HG03175 (cell line): ENCODE results near the gene SRPK2.
"Not testable (repeated sequence)": the region's sequence is repeated elsewhere in the genome, so short reads cannot be mapped to it uniquely, and the experiment has no call there.

Source experiments
- ATAC-seq: cut with Tn5 transposase; IDR thresholded peaks from one replicate; pipeline ENCODE4 v1.9.1; 2021; ENCODE audit warnings: mild to moderate bottlenecking, moderate library complexity; ENCODE audit not compliant: unreplicated experiment

SRPK2 gene

DNA sequence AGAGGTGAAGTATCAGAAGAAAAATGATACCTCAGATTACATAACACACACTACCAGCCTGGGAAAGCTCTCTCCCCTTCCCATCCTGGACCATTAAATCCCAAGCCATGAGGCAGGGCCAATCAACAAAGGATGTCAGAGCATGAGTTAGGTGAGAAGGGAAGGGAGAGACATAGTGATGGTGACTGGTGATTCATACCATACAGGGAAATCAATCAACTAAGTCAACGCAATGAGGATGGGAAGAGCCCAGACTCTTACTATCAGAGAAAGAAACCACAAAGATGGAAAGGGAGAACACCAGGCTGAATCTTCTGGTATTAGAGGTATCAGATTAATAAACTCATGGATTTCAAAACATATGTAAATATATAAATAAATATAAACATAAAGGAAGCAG, 189.3 kb downstream of the SRPK2 start:
- ATAC-seq, result no peak

GRCh38 chr7:105198223-105198622, 190.5 kb downstream of the SRPK2 start:
- no peak for ATAC-seq

DNA sequence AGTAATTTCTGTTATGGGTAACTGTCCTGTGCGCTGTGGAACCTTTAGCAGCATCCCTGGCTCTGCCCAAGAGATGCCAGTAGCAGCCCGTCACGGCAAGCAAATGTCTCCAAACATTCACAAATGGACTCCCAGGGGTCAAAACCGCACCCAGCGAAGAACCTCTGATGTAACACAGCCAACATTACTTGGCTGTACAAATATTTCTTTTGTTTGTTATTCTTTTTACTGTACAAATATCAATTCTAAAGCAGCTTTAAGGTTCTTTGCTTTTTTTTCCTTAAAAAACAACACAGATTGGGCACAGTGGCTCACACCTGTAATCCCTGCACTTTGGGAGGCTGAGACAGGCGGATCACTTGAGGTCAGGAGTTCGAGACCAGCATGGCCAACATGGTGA, 192.2 kb downstream of the SRPK2 start:
- no peak for ATAC-seq

- ATAC-seq, result no peak
Observed at GRCh38 chr7:105195891-105196290, 192.8 kb downstream of the SRPK2 start.

- ATAC-seq, result not testable (repeated sequence)
Observed at GRCh38 chr7:105194959-105195358, 193.8 kb downstream of the SRPK2 start.

GRCh38 chr7:105191331-105191730, 197.4 kb downstream of the SRPK2 start:
- ATAC-seq, result no peak

GRCh38 chr7:105189859-105190492, 198.7 kb downstream of the SRPK2 start:
- ATAC-seq, result no peak

DNA sequence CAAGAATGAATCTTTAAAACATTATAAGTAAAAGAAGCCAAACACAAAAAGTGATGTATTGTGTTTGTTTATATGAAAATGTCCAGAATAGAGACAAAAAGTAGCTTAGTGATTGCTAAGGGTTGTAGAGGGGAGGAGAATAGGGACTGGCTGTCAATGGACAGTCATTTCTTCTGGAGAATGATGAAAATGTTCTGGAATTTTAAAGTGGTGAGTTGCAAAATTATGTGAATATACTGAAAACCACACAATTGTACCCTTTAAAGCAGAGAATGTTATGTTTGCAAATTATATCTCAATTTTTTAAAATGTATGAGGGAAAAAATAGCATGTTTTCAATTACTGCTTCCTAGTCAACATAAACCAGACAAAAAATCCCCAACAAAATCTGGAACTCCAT, 200.5 kb downstream of the SRPK2 start:
- ATAC-seq, result no peak

- ATAC-seq, result no peak
Observed at GRCh38 chr7:105187302-105188169, 201.2 kb downstream of the SRPK2 start.

DNA sequence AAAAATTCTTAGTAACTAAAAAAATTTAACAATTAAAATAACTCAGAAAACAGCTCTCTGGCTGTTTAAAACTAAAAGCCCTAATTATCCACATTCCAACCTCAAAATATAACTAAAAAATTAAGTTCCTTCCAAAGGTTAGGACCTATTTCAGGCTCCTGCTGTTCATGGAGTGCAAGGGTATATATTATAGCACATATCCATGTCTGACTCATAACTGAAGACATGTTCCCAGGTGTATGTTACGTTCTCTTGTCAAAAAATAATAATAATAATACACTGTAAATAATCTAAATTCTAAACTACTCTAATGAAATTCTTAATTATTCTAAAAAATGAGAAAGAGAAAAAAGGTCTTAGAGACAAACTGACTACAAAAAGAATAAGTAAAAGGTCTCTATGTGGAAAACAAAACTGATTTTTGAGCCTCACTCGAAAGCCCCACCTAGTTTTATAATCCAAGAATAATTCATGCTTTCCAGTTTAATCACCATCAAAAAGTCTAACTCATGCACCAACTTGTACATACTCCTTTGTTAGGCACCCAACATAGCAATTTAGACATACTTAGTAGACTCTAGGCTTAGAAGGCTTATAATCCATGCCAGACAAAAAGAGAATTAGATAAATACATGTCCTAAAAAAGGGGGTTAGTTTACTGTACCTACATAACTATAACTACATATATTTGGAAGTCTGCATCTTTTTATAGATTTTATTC, 203.3 kb downstream of the SRPK2 start:
- no peak for ATAC-seq

GRCh38 chr7:105180002-105180401, 208.7 kb downstream of the SRPK2 start:
- ATAC-seq, result no peak

- no peak for ATAC-seq
Observed at GRCh38 chr7:105178928-105179541, 209.7 kb downstream of the SRPK2 start.

DNA sequence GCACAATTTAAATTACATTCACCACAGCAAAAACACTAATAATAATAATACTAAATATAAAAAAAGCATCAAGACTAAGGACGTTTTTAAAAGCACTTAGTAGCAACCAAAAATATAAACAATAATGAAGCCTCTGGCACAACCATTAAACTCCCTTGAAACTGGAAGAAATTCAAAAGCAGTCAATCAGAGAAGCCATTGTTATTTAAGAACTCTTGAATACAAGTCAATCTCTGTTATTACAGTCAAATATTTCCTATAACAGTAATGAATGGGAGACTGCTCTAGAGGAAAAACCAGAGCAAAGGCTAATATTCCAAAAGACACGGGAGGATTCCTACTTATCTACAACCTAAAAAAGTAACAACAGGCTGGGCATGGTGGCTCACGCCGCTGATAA, 210.5 kb downstream of the SRPK2 start:
- ATAC-seq, result no peak

GRCh38 chr7:105177026-105177425, 211.7 kb downstream of the SRPK2 start:
- no peak for ATAC-seq

DNA sequence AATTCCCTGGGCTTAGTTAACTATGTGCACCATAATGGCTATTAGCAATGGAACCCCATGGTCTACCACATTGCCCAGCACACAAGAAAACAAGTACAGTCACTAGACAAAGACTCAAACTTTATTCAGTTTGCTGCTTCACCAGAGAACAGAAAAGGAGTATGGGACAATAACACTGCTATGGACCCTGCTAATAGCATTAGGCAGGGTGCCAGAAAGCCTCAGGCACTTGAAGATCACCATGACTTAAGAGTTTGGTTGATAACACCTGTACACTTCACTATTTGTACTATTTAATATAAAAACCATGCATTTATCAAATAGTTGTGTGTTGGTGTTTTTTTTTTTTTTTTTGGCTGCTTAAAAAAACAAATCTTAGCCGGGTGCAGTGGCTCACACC, 215.1 kb downstream of the SRPK2 start:
- no peak for ATAC-seq

GRCh38 chr7:105164751-105165150, 224.0 kb downstream of the SRPK2 start:
- ATAC-seq, result no peak

GRCh38 chr7:105163718-105164117, 225.0 kb downstream of the SRPK2 start:
- no peak for ATAC-seq

DNA sequence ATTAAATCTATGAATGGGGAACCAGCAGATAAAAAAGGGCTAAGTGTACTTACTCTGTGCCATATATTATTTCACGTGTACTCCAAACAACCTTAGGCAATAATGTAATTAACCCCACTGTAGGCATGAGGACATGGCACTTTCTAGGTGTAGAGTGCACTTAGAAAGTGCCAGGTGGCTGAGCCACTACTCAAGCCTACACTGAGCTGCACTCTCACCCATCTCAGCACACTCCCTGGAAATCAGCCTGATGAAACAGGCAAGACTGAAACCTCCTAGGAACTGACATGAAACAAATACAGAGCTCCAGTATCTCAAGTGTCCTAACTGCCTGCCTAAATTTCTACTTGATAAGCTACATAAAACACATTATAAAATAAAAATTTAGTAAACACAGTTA, 227.4 kb downstream of the SRPK2 start:
- ATAC-seq, result no peak

GRCh38 chr7:105157278-105157677, 231.4 kb downstream of the SRPK2 start:
- ATAC-seq, result no peak

GRCh38 chr7:105156731-105157130, 232.0 kb downstream of the SRPK2 start:
- ATAC-seq, result no peak

DNA sequence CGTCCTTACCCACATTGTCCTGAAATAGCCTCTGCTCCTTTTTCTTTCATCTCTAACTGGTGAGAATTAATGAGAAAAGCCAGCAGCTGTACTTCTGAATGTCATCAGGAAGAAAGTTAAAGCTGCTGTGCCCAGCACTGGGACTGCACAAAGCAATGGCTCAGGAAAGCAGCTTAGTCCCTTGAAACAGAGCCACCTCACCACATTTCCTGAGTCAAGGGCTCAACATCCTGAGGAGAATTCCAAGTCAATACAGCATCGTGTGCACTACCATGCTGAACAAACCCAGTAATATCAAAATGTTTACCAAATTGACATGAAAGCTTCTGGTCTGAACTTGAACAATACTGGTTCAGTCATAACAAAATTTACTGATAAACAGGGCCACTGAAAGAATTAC, 234.6 kb downstream of the SRPK2 start:
- ATAC-seq, result no peak
